ENCODE data around the gene TMEM25.
"Not testable (repeated sequence)": the region's sequence is repeated elsewhere in the genome, so short reads cannot be mapped to it uniquely, and the experiment has no call there.

Gene TMEM25

DNA sequence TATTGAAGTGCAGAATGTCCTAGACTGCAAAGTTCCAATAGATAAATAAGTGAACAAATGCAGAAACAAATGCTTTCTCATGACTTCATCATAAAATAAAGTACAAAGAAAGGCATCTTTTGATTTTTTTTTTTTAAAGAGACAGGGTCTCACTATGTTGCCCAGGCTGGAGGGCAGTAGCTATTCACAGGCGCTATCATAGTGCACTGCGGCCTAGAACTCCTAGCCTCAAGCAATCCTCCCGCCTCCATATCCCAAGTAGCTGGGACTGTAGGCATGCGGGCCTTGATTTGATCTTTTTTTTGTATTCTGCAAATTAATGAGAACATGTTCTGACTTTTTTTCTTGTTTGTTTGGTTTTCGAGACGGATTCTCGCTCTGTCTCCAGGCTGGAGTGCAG lies 43.6 kb downstream of the TMEM25 start:
- no peak overlapping the region for H3K4me3 ChIP-seq (ENCODE audit: low read depth, low read length)

DNA sequence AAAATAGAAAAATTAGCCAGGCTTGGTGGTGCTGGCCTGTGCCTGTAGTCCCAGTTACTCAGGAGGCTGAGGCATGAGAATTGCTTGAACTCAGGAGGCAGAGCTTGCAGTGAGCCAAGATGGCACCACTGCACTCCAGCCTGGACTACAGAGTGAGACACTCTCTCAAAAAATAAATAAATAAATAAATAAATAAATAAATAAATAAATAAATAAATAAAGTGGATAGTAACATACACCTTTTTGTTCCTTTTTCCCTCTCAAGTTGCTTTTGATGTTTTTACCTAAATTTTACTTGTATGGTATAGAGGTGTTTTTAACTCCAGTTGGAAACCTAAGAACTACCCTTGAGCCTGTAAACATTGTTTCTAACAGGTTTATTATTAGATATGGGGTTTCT lies 47.0 kb downstream of the TMEM25 start:
- H3K4me3 ChIP-seq (ENCODE audit: low read depth, low read length): not testable (repeated sequence)

DNA sequence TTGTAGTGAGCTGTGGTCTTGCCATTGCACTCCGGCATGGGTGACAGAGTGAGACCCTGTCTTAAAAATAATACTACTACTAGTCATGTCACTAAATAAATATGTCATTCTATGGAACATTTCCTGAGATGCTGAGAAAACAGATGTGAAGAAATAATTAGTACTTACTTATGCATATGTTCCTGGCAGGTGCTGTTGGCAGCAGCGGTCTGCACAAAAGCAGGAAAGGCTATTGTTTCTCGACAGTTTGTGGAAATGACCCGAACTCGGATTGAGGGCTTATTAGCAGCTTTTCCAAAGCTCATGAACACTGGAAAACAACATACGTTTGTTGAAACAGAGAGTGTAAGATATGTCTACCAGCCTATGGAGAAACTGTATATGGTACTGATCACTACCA lies 50.1 kb downstream of the TMEM25 start:
- H3K4me3 ChIP-seq (ENCODE audit: low read depth, low read length): no peak overlapping the region

Measured in iPS-11a (cell line).